NT2/D1 (cell line): ENCODE data around the gene MUSK.

Source experiments
- YY1 ChIP-seq: IDR thresholded peaks from 2 replicates; pipeline ENCODE4 v1.6.1; 2011; ENCODE audit not compliant: insufficient read length, insufficient read depth
- ZNF274 ChIP-seq: IDR thresholded peaks from 2 replicates; pipeline ENCODE4 v1.6.1; 2011; ENCODE audit warnings: mild to moderate bottlenecking, low read depth, low read length

DNA sequence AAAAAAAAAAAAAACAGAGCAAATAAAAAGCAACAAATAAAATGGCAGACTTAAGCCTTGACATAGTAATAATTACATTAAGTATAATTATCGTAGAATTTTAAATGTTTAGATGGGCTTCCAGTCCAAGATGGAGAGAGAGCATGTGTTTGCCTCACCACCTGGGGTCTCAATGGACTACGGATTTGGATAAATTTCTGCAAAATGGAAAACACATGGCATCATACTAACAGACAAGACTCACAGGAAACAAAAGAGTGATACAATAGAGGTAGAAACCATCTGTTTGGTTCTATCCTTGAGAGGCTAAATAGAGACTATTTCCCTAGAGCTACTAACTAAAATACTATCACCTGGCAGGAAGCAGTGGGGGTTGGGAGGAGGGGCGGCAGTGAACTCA is 144.3 kb downstream of the MUSK start:
- TF ChIP-seq YY1 (no peak), ZNF274 (no peak)
